ENCODE results near the gene BCAR3.
A peak's percentile ranks its signal among the peaks of the same experiment; 100 is the strongest.
"Not testable (repeated sequence)": the region's sequence is repeated elsewhere in the genome, so short reads cannot be mapped to it uniquely, and the experiment has no call there.

The BCAR3 gene

GRCh38 chr1:93574991-93575390 lies 106.6 kb downstream of the BCAR3 start:
- Histone ChIP-seq H3K4me3 (no peak overlapping the region), H3K27ac (peak overlapping the region in 1 of 21 experiments; percentile 2)

GRCh38 chr1:93574511-93574910 lies 107.1 kb downstream of the BCAR3 start:
- peak overlapping the region in 2 of 21 experiments; percentile 2 to 45 for H3K27ac ChIP-seq
- no peak overlapping the region for H3K4me3 ChIP-seq

DNA sequence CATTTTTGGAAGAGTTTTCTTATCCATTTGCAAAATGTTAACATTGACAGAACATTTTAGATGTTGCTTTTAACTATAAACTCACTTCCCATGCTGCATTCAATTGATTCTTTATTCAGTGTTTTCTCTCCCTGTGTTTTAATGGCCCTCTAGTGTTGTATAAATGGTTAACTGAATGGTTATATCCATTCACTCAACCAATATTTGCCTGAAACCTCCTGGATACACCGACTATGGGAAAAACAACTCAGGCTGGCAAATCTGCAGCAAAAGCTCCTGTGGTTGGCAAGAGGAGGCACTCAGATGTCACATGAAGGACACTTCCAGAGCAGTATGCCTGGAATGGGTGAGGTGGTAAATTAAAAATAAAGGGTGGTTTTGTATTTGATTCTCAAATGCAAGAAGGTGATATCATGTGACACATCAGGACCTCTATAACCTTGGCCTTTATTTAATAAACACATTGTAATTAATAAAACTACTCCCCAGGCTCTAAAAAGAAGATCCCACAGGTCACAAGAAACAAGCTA lies 107.6 kb downstream of the BCAR3 start:
- Histone ChIP-seq H3K4me3 (no peak overlapping the region), H3K27ac (peak overlapping the region in 2 of 21 experiments; percentile 2 to 45)

DNA sequence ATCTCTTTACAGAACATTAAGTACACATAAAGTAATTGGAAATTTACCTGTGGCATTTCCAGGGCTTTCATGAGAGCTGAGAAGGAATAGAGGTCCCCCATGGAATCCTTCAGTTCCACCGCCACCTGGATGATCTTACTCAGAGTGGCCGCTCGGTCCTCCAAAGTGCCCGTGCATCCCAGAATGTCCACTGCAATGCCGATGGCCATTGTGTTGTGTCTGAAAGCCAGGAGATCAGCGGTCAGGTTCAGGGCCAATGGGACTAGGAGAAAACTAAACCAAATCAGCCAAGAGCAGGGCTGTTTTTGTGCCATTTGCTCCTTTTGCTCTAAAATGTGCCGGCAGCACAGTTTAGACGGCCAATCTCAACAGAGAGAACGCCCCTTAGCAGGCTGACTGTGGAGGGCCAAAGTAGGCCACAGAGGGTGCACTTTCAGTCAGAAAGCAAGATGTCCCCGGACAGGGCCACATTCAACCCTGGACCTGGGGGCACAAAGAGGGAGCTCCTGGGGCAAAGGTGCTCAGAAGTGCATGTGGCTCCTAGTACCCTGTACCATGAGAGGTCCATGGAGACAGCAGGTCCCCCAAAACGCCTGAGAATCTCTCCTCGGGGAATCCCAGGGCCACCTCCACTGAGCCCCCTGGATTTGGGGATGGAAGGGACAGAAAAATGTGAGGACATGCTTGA lies 109.9 kb downstream of the BCAR3 start:
- Histone ChIP-seq H3K27ac (no peak overlapping the region), H3K4me3 (no peak overlapping the region)

DNA sequence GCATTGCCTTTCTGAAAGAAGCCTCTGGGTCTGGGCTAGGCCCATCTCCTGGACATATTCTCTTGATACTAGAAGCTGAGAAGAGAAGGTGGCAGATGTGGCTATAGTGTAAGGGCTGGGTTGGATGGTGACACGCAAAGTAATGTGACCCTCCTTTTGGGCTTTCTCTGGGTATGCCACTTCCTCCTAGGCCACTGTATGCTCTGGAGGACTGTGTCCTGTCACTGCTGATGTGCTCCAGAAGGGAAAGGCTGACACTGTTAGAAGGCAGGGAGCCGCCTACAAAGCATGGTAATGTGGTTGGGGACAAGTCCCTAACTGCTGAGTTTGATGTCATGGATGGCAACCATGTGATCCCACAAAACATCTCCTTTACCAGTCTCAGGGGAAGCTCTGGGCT lies 112.1 kb downstream of the BCAR3 start:
- Histone ChIP-seq H3K27ac (peak overlapping the region in 2 of 21 experiments; percentile 24 to 46), H3K4me3 (no peak overlapping the region)

DNA sequence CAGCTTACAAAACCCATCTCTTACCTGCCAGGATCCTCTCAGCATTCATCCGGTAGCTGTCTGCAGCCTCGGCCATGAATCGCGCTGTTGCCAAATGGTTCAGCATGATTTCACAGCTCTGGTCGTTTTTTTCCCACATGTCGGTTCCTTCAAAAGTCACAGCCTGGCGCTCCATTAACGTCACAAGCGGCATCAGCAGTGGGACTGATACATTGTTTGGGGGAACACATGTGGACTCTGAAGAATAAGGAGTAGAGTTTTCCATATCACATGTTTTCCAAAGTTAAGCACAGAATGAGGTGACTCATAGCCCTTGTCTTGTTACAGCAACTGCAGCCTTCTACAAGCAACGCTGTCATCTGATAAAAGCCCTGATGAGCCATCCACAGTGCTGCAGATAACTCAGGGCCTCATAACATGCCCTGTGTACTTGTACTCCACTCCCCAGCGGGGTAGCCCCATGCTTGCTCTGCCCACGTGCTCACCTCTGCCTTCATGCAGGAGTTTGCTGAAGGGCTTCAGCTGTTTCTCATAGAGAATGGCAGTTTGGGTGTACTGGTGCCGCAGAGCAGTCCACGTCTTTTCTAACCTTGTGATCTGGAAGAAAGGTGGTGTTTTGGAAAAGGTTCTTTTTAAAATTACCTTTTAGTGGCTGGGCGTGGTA lies 114.2 kb downstream of the BCAR3 start:
- Histone ChIP-seq H3K27ac (peak overlapping the region in 17 of 21 experiments; percentile 13 to 73 (median 59)), H3K4me3 (no peak overlapping the region)

DNA sequence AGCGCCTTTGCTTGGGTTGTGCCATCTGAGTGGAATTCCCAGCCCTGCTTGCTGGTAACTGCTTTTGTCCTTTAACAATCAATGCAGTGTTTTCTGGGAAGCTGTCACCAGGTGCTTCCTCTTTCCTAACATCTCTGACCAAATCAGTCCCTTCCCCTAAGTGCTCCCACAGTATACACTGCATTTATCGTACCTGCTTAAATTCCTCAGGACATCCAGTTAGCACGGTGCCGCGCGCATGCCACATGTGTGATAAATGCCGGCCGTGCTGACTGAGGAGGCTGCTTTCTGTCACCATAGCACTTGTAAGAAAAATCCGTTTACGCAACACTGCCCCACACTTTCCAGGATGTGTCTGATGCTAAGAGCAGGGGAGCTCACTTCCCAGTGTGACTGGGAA lies 115.4 kb downstream of the BCAR3 start:
- peak overlapping the region in 11 of 21 experiments; percentile 35 to 72 (median 59) for H3K27ac ChIP-seq
- H3K4me3 ChIP-seq, result no peak overlapping the region

DNA sequence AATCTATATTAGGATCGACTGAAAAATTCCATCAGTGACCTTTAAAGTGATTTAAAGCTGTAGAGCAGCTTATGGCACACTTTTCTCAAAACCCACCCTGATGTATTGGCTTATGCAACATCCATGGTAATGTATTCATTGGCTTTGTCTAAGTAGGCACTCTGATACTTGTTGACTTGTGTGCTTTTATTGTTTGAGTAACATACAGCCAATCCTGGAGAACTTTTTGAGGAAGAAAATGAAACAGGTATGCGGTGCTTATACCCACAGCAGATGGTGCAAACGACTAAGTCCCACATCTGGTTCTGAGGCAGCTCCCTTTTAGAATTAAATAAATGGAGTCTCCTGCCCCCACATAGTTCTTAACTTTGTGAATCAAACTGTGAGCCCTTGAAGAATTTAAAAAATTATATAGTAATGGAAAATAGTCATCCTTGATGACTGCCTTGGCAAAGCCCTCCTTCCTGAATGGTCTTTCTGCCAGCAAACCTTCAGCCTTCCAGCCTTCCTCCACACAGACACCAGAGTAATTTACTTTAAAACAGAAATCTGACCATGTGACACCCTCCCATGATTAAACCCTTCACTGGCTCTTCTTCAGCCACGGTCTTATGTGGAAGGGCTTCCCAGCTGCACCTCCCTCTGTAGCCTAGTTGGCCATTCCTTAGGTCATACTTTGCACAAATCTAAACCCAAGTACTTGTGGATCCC lies 116.0 kb downstream of the BCAR3 start:
- Histone ChIP-seq H3K4me3 (no peak overlapping the region), H3K27ac (peak overlapping the region in 10 of 21 experiments; percentile 35 to 72 (median 59))

DNA sequence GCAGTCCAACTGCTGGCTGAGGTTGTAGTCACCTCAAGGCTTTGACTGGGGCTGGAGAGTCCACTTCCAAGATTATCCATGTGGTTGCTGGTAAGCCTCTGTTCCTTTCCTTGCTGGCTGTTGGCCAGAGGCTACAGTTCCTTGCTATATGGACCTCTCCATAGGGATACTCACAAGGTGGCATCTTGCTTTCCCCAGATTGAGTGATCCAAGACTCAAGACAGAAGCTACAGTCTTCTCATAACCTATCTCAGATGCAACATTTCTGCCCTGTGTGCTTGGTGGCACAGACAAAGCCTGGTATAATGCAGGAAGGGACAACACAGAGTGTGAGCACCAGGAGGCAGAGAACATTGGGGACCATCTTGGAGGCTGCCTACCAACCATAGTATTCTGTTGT lies 121.9 kb downstream of the BCAR3 start:
- Histone ChIP-seq H3K27ac (no peak overlapping the region), H3K4me3 (no peak overlapping the region)

GRCh38 chr1:93559045-93559444 lies 122.6 kb downstream of the BCAR3 start:
- H3K27ac ChIP-seq, result no peak overlapping the region
- no peak overlapping the region for H3K4me3 ChIP-seq

DNA sequence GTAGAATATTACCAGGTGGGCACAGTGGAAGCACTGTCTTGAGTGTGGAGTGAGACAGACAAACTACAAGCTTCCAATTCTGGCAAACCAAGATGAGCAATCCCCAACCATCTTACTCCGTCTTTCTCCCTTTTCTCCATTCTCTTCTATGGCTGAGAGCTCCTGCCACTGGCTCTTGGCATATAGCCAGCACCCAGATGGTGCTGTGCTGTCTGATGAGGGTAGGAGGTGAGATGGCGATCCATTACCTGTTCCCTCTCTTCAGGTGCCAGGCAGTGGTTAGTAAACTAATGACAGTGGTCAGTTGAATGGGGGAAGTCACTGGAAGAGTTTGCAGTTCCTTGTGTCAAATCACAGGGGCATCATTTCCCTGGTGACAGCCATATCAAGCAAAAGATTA lies 125.3 kb downstream of the BCAR3 start:
- H3K27ac ChIP-seq, result peak overlapping the region in 2 of 21 experiments; percentile 13 to 47
- H3K4me3 ChIP-seq, result no peak overlapping the region

DNA sequence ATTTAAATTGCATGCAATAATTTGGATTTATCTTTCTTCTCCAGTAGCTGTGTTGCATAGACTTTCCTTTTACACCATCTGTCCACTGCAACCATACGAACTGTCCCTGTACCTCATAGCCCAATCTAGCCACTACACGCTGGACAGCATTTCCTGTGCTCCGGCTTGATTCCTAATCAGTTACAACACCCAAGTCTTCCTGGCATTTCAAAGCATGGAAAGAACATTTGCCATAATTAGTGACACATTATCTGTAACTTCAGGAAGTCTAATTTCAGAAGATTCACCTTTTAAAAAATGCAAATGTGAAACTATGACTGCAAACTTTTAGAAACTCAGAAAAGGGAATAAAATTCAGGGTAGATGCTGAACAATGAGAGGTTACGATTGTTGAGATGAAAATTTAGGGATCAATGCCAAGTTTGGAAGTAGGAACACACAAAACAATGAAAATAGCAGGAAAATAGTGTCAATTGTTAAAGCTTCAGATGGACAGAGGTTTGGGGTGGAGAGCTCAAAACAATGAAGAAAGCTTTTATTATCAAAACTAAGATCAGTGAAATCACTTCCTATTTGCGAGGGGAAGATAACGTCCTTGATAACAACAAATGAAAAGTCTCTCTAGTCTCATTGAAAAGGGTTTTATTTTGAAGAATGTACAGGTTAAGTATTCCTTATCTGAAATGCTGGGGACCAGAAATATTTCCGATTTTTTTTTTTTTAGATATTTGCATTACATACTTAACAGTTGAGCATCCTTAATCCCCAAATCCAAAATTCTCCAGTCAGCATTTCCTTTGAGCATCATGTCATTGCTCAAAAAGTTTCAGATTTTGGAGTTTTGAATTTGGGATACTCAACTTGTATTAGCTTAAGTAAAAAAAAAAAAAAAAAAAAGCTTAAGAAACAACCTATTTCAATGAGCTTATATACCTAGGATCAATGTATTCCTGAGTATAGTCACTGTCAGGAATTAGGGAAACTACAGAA lies 126.5 kb downstream of the BCAR3 start:
- no peak overlapping the region for H3K4me3 ChIP-seq
- H3K27ac ChIP-seq, result peak overlapping the region in 6 of 21 experiments; percentile 5 to 54 (median 32)

- H3K4me3 ChIP-seq, result not testable (repeated sequence)
- peak overlapping the region in 6 of 21 experiments; percentile 19 to 66 (median 56) for H3K27ac ChIP-seq
Measured at GRCh38 chr1:93553886-93554490, 127.6 kb downstream of the BCAR3 start.

DNA sequence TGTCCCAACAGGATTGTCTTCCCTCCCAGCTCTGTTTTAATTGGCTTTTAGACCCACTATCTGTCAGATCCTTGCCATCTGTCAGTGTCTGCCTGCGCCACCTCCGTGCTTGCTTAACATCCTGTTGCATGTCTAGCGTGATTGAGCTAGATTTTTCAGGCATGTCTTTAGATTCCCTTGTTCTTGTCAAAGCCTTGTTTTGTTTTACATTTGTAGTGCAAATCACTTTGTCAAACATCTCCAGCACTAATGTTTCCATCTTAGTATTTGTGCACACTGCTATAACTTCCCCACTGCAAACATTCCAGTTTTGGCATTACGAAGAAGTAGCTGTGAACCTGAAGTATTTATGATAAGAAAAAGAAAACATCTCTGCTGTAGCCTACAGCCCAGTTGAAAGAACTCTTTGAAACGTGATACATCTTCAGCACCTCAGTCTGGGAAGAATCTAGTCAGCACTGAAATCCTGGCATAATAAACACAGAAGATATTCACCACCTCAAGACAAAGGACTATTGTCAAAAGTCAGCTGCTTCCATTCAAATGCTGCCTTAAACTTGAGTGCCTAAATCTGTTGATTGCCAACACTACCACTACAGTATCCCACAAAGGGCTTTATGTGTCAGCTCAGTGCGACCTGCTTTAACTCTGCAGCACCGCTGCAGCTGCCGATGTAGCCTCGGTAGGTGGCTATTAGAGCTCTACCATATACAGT lies 128.7 kb downstream of the BCAR3 start:
- H3K4me3 ChIP-seq, result no peak overlapping the region
- peak overlapping the region in 12 of 21 experiments; percentile 4 to 66 (median 32) for H3K27ac ChIP-seq

- Histone ChIP-seq H3K27ac (no peak overlapping the region), H3K4me3 (no peak overlapping the region)
Measured at GRCh38 chr1:93549811-93550210, 131.8 kb downstream of the BCAR3 start.

GRCh38 chr1:93549131-93549530 lies 132.5 kb downstream of the BCAR3 start:
- no peak overlapping the region for H3K4me3 ChIP-seq
- H3K27ac ChIP-seq, result no peak overlapping the region

DNA sequence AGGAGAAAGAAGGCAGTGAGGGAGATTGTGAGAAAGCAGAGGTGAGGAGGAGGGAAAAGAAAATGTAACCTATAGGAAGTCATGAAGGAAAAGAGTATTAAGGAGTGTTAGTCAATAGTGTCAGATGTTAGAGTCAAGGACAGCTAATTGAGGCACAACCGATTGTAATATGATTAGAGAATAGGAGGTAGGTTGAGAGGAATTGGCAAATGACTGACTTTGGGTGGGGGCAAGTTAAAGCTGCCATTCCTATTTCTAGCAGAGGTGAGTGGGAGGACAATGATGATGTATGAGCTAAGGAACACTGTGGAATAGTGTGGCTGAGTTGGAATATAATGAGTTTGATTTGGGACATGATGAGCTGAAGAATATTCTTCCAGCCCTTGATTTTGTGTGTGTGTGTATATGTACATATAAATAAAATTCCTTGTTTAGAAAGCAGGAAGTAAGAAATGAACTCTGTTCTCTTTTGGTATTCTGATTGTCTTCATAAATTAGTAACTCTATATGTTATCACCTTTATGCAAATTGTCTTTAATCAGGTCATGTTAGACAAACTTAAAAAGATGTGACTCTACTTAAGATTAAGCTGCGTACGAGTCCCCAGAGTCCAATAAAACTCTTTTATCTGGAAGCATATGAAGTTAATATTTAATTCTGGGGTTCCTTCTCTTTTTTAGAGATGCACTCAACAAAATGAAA lies 135.3 kb downstream of the BCAR3 start:
- H3K4me3 ChIP-seq, result no peak overlapping the region
- no peak overlapping the region for H3K27ac ChIP-seq

GRCh38 chr1:93542398-93542797 lies 139.2 kb downstream of the BCAR3 start:
- Histone ChIP-seq H3K4me3 (no peak overlapping the region), H3K27ac (no peak overlapping the region)
